ENCODE data around the gene LCP1. TPM values are rescaled to one million over a fixed set of nuclear protein-coding genes. Genes with fewer than 3 reads are reported as not detected.

The LCP1 gene
- total and polyA plus RNA-seq, 4 donors: 42.9 to 539 (median 158) TPM

DNA sequence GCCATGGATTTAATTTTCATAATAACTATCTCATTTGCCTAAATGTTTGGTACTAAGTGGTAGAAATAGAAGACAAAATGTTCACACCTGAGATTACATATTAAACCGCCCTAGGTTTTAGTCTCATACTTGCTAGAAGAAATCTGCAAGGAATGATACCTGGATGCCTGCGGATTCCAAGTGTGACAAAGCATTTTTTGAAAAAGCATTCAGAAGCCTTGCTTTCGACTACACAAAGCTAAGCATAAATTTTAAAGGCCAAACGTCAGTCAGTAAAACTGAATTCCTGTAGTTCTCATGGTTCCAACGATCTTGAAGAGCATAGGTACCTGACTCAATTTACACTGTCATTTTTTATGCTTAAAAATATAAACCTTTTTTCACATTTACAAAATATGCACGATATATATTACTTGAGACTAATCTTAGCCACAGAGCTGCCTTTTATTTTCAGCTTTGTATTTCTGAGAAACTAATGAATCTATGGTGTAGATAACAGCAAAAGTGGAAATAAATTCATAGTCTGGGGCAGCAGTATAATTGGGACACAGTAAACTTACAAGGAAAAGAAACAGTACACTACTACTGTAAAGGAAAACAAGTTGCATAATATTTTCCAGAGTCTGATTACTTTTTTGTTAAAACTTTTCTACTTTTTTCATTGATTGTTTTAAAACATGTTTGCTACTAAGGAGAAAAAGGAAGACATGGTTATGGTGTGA is 28.5 kb upstream of the LCP1 start:
- Histone ChIP-seq H3K27me3 (ENCODE audit: control insufficient read depth in 3 of 3, insufficient read depth in 3 of 3, low read length in 2 of 3) (peaks cover 0 to 13% (median 13%) of the 10 kb centered on the region in 3 donors), H3K4me1 (ENCODE audit: control insufficient read depth in 5 of 5, insufficient read depth in 5 of 5, low read length in 5 of 5) (peaks cover 0 to 12% (median 0%) of the 10 kb centered on the region in 5 donors), H3K9me3 (ENCODE audit: control insufficient read depth in 4 of 4, insufficient read depth in 3 of 4, low read length in 3 of 4) (no peaks in the 10 kb centered on the region), H3K27ac (ENCODE audit: low read depth in 1 of 2, low read length in 1 of 2) (no peak overlapping the region), H3K9ac (ENCODE audit: insufficient read depth in 1 of 2, low read length in 2 of 2) (no peak overlapping the region), H3K4me3 (no peak overlapping the region), H3K36me3 (ENCODE audit: control insufficient read depth in 4 of 4, insufficient read depth in 4 of 4, low read length in 4 of 4) (no peaks in the 10 kb centered on the region)
- DNase-seq (peak in 1 of 3 donors; percentile 2), ATAC-seq (ENCODE audit: insufficient read depth, low FRiP score) (no peak)
- WGBS, 2 donors: 47 to 71% methylated on average over 6 of the region's 6 CpGs
- TF ChIP-seq CTCF (IDR thresholded peaks at IDR 0.05; ENCODE audit: control extremely low read depth, extremely low read depth): no peak

- Histone ChIP-seq H3K27me3 (ENCODE audit: control insufficient read depth in 3 of 3, insufficient read depth in 3 of 3, low read length in 2 of 3) (peaks cover 0 to 13% (median 13%) of the 10 kb centered on the region in 3 donors), H3K9ac (ENCODE audit: insufficient read depth in 1 of 2, low read length in 2 of 2) (no peak overlapping the region), H3K4me1 (ENCODE audit: control insufficient read depth in 5 of 5, insufficient read depth in 5 of 5, low read length in 5 of 5) (peaks cover 0 to 12% (median 0%) of the 10 kb centered on the region in 5 donors), H3K36me3 (ENCODE audit: control insufficient read depth in 4 of 4, insufficient read depth in 4 of 4, low read length in 4 of 4) (no peaks in the 10 kb centered on the region), H3K9me3 (ENCODE audit: control insufficient read depth in 4 of 4, insufficient read depth in 3 of 4, low read length in 3 of 4) (no peaks in the 10 kb centered on the region), H3K4me3 (no peak overlapping the region), H3K27ac (ENCODE audit: low read depth in 1 of 2, low read length in 1 of 2) (no peak overlapping the region)
- WGBS, 2 donors: 85 to 95% methylated on average over 7 of the region's 7 CpGs
- no peak for TF ChIP-seq CTCF (IDR thresholded peaks at IDR 0.05; ENCODE audit: control extremely low read depth, extremely low read depth)
- ATAC-seq (ENCODE audit: insufficient read depth, low FRiP score): no peak
- DNase-seq: no peak
These were observed 25.9 kb upstream of the LCP1 start for GRCh38 chr13:46207828-46208227.

- no peaks in the 10 kb centered on the region for H3K36me3 ChIP-seq (ENCODE audit: control insufficient read depth in 4 of 4, insufficient read depth in 4 of 4, low read length in 4 of 4)
- peaks cover 0 to 12% (median 12%) of the 10 kb centered on the region in 3 donors for H3K27me3 ChIP-seq (ENCODE audit: control insufficient read depth in 3 of 3, insufficient read depth in 3 of 3, low read length in 2 of 3)
- WGBS, 2 donors: 76 to 84% methylated on average over 1 of the region's 1 CpG
- peaks cover 0 to 4% (median 0%) of the 10 kb centered on the region in 5 donors for H3K4me1 ChIP-seq (ENCODE audit: control insufficient read depth in 5 of 5, insufficient read depth in 5 of 5, low read length in 5 of 5)
- no peak overlapping the region for H3K9ac ChIP-seq (ENCODE audit: insufficient read depth in 1 of 2, low read length in 2 of 2)
- no peak overlapping the region for H3K27ac ChIP-seq (ENCODE audit: low read depth in 1 of 2, low read length in 1 of 2)
- H3K9me3 ChIP-seq (ENCODE audit: control insufficient read depth in 4 of 4, insufficient read depth in 3 of 4, low read length in 3 of 4): no peaks in the 10 kb centered on the region
- DNase-seq (peak in 2 of 3 donors; percentile 18 to 43), ATAC-seq (ENCODE audit: insufficient read depth, low FRiP score) (no peak)
- H3K4me3 ChIP-seq: no peak overlapping the region
- no peak for TF ChIP-seq CTCF (IDR thresholded peaks at IDR 0.05; ENCODE audit: control extremely low read depth, extremely low read depth)
These were observed 24.2 kb upstream of the LCP1 start for GRCh38 chr13:46206143-46206542.
